ENCODE data around the gene TICAM1.
"Not testable (repeated sequence)": the region's sequence is repeated elsewhere in the genome, so short reads cannot be mapped to it uniquely, and the experiment has no call there.

TICAM1 gene

DNA sequence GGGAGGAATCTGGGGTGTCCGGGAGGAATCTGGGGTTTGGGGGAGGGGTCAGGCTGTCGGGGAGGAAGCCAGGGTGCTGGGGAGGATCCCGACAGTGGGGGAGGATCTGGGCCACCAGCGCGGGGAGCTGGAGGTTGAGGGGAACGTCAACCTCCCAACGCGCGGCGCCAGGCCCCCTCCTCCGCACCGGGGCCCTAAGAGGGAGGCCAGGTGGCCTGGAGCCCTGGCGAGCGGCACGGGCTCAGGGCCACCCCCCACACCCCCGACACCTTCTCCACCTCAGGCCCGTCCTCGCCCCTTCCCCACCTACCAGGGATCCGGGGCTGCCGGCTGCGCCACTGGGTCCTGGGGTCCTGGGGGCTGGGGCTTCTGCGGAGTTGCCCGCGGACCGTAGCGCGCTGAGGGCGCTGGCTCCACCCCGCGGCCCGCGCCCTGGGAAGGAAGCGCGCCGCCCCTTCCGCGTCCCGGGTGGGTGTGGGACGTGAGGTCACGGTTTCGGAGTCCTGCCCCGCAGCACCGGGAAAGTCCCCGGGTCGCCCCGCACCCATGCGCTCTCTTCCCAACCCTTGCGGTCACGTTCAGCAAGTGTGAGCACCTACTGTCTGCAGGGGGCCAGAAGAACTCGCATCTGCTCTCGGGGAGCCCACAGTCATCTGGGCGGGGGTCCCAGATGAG, at the start of gene TICAM1:
Gene TICAM1, minus strand, starts transcription at position 409 of the 675 bp plus-strand sequence. CDS start 13,335 bp downstream, outside the sequence.
- DNase-seq (ENCODE audit: low read depth in 2 of 2): peak; percentile 67 to 70

- no peak for DNase-seq (ENCODE audit: low read depth in 2 of 2)
Observed at GRCh38 chr19:4879041-4879440, 47.5 kb upstream of the TICAM1 start.

GRCh38 chr19:4878491-4878968, 47.0 kb upstream of the TICAM1 start:
- no peak for DNase-seq (ENCODE audit: low read depth in 2 of 2)

DNA sequence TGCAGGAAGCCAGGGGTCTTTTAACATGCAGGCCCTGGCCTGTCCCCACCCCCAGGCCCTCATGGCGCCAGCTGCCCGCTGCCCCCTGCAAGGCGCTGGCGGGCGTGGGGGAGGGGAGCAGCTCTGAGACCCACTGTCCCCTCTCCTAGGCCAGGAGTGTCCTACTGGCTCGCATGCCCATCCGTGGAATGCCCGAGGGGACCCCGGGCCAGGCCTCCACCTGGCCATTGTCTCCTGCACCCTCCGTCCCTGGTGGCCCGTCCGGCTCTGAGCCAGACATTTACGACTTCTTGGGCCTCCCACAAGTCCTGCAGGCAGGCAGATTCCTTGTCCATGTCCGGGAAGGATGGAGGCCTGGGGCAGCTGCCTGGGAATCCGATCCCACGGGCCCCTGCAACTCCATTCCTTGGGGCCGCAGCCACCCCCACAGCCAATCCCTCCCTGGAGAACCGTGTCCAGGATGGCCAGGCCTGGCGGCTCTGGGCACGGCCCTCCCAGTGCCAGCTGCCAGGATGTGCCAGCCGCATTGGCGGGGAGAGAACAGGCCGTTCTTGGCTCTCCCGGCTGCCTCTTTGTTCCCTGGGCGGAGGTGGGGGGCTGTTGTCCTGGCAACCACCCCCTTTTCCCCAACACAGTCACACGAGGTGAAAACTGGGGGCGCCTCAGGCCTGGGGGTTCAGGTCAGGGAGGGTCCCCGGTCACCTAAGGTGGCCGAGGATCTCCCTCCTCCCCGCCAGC, 46.4 kb upstream of the TICAM1 start:
- DNase-seq (ENCODE audit: low read depth in 2 of 2): no peak

GRCh38 chr19:4873930-4874329, 42.4 kb upstream of the TICAM1 start:
- no peak for DNase-seq (ENCODE audit: low read depth in 2 of 2)

DNA sequence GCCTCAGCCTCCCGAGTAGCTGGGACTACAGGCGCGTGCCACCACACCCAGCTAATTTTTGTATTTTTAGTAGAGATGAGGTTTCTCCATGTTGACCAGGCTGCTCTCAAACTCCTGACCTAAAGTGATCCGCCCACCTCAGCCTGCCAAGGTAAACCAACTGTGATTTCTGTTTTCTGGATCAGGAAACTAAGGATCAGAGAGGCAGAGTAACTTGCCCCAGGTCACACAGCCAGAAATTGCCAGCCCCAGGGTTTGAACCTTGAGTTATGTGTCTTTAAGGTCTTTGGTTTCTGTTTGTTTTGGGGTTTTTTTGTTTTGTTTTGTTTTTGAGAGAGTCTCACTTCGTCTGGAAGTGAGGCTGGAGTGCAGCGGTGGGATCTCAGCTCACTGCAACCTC, 40.2 kb upstream of the TICAM1 start:
- DNase-seq (ENCODE audit: low read depth in 2 of 2): no peak

- no peak for DNase-seq (ENCODE audit: low read depth in 2 of 2)
Observed at GRCh38 chr19:4870025-4870700, 38.7 kb upstream of the TICAM1 start.

DNA sequence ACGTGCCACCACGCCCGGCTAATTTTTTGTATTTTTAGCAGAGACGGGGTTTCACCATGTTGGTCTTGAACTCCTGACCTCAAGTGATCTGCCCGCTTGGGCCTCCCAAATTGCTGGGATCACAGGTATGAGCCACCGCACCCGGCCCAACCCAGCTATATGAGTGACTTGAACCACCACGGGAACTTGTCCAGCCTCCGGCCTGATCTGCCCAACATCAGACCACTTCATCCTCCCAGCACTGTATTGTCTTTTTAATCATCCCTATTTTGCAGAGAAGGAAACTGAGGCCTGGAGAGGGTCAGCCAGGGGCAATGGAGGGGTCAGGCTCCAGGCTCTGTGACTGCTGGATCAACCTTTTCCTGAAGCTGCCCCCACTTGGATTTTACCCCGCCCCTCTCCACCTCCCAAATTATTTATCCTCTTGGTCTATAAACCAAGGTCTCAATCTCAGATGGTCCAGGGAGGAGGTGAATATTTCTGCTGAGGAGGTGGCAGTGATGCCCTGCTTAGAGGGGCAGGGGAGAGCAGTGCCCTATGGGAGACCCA, 36.8 kb upstream of the TICAM1 start:
- DNase-seq (ENCODE audit: low read depth in 2 of 2): no peak

GRCh38 chr19:4867534-4868285, 36.2 kb upstream of the TICAM1 start, which contains the start of gene PLIN3:
PLIN3 (minus strand) TSS chr19:4867667; CDS start chr19:4861394, 6,273 bp downstream.
- peak; percentile 79 to 80 for DNase-seq (ENCODE audit: low read depth in 2 of 2)

GRCh38 chr19:4866595-4867424, 35.3 kb upstream of the TICAM1 start:
- DNase-seq (ENCODE audit: low read depth in 2 of 2): peak; percentile 32 to 46

- DNase-seq (ENCODE audit: low read depth in 2 of 2): no peak
Observed at GRCh38 chr19:4861147-4861546, 29.6 kb upstream of the TICAM1 start.

DNA sequence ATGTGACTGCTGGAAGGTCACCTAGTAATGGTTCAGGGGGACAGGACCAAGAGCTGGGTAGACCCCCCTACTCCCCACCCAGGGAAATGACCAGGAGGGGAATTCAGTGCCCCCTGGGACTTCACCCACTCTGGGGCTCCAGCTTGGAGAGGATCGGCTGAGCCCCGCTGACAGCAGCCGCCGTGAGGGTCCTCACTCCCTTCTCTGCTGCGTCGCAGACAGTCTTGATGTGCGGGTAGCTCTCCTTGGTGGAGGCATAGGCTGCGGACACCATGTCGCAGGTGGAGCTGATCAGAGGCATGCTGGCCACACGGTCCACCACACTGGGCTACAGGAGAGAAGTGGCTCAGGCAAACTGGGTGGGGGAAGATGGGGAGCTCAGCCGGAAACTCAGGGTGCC, 28.2 kb upstream of the TICAM1 start:
- DNase-seq (ENCODE audit: low read depth in 2 of 2): no peak

- not testable (repeated sequence) for DNase-seq (ENCODE audit: low read depth in 2 of 2)
Observed at GRCh38 chr19:4856468-4856867, 25.0 kb upstream of the TICAM1 start.

GRCh38 chr19:4853506-4853905, 22.0 kb upstream of the TICAM1 start:
- DNase-seq (ENCODE audit: low read depth in 2 of 2): not testable (repeated sequence)

GRCh38 chr19:4852484-4852883, 21.0 kb upstream of the TICAM1 start:
- no peak for DNase-seq (ENCODE audit: low read depth in 2 of 2)

DNA sequence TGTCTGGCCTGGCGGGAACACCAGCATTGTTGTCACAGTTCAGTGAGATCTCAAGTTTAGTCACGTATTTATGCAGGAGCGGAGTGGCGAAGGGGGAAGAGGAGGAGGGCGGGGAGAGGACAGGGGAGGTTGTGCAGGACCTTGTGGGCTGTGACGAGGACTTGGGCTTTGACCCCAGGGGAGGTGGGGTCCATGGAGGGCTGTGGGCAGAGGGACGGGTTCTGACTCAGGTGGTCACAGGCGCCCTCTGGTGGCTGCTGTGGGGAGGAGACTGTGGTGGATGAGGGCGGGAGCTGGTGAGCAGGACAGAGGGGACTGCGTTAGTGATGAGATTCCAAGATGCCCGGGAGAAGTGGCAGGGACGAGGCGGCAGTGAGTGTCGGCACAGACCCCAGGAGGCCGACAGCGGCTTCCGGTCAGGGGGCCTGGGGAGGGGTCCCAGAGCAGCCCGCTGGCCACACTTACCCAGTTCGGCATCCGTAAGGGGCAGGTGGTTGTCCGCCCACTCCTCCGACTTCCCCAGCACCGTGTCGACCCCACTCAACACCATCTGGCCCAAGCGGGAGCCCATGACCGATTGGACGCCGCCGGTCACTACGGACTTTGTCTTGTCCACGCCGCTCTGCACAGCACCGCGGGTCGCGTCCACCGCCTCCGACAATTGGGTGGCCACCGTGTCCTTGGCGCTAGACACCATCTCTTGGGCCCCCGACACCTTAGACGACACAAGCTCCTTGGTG, 20.2 kb upstream of the TICAM1 start:
- DNase-seq (ENCODE audit: low read depth in 2 of 2): peak; percentile 61 to 63

- no peak for DNase-seq (ENCODE audit: low read depth in 2 of 2)
Observed at GRCh38 chr19:4849019-4849418, 17.5 kb upstream of the TICAM1 start.

GRCh38 chr19:4847190-4847973, 15.9 kb upstream of the TICAM1 start:
- no peak for DNase-seq (ENCODE audit: low read depth in 2 of 2)

- not testable (repeated sequence) for DNase-seq (ENCODE audit: low read depth in 2 of 2)
Observed at GRCh38 chr19:4845975-4846374, 14.5 kb upstream of the TICAM1 start.
